SK-N-SH treated with all-trans-retinoic acid at 6 μM for 48 hours (cell line): ENCODE results near the gene KCND1.

Source experiments
- ESRRG ChIP-seq: fragments of 250-450 bp; sonication (Bioruptor Pico); IDR thresholded peaks from 2 replicates; pipeline ENCODE4 v1.6.1; 2021; ENCODE audit warnings: mild to moderate bottlenecking
- ISL1 ChIP-seq: fragments of 250-450 bp; sonication (Bioruptor Pico); IDR thresholded peaks from 2 replicates; pipeline ENCODE4 v2.1.2; 2022; ENCODE audit warnings: mild to moderate bottlenecking, moderate library complexity
- PATZ1 ChIP-seq: fragments of 250-450 bp; sonication (Bioruptor Pico); IDR thresholded peaks from 2 replicates; pipeline ENCODE4 v1.8.0; 2020; ENCODE audit warnings: mild to moderate bottlenecking, moderate library complexity, borderline replicate concordance
- RARB ChIP-seq: fragments of 250-450 bp; sonication (Bioruptor Pico); IDR thresholded peaks from 2 replicates; pipeline ENCODE4 v1.8.0; 2021; ENCODE audit warnings: mild to moderate bottlenecking, moderate library complexity
- SNAI2 ChIP-seq: fragments of 250-450 bp; sonication (Bioruptor Pico); IDR thresholded peaks from 2 replicates; pipeline ENCODE4 v1.5.0; 2020; ENCODE audit warnings: mild to moderate bottlenecking, moderate library complexity
- ZFP3 ChIP-seq: fragments of 250-450 bp; sonication (Bioruptor Pico); IDR thresholded peaks from 2 replicates; pipeline ENCODE4 v1.5.0; 2020; ENCODE audit warnings: mild to moderate bottlenecking, moderate library complexity
- ZFP30 ChIP-seq: fragments of 450-650 bp; formaldehyde crosslinking; IDR thresholded peaks from 2 replicates; pipeline ENCODE4 v1.5.0; 2022; ENCODE audit warnings: mild to moderate bottlenecking, moderate library complexity
- ZNF565 ChIP-seq: fragments of 450-650 bp; formaldehyde crosslinking; conservative IDR thresholded peaks from 2 replicates; pipeline ENCODE4 v1.5.0; 2020; ENCODE audit warnings: low read depth, mild to moderate bottlenecking, moderate library complexity
- ZNF70 ChIP-seq: fragments of 450-650 bp; formaldehyde crosslinking; IDR thresholded peaks from 2 replicates; pipeline ENCODE4 v1.5.0; 2020; ENCODE audit warnings: mild to moderate bottlenecking, moderate library complexity

GRCh38 chrX:48989483-48989882, 17.8 kb upstream of the KCND1 start:
- TF ChIP-seq ESRRG (CRISPR knock-in tag) (no peak), ZNF70 (no peak), SNAI2 (no peak), ZFP3 (CRISPR knock-in tag) (no peak), ISL1 (CRISPR knock-in tag) (no peak), PATZ1 (no peak), ZNF565 (CRISPR knock-in tag) (no peak), ZFP30 (CRISPR knock-in tag) (no peak), RARB (CRISPR knock-in tag) (no peak)
